GM18858 (cell line): ENCODE data around the gene C2orf76.
"Not testable (repeated sequence)": the region's sequence is repeated elsewhere in the genome, so short reads cannot be mapped to it uniquely, and the experiment has no call there.

ENCODE experiments used
- ATAC-seq: cut with Tn5 transposase; IDR thresholded peaks from one replicate; pipeline ENCODE4 v1.9.1; 2021; ENCODE audit not compliant: unreplicated experiment

C2orf76 gene

GRCh38 chr2:119366649-119367471 lies at the start of gene C2orf76, which contains the start of gene DBI:
Gene C2orf76 (minus strand): TSS chr2:119366834. CDS start chr2:119339959, 26,875 bp downstream.
Gene DBI (plus strand): TSS chr2:119366977. CDS start chr2:119367052, 75 bp downstream.
- ATAC-seq: peak; percentile 95

- ATAC-seq: no peak
Measured at GRCh38 chr2:119415630-119416029, 49.0 kb upstream of the C2orf76 start.

GRCh38 chr2:119414894-119415293 lies 48.3 kb upstream of the C2orf76 start:
- no peak for ATAC-seq

- no peak for ATAC-seq
Measured at GRCh38 chr2:119409506-119409905, 42.9 kb upstream of the C2orf76 start.

GRCh38 chr2:119408221-119408619 lies 41.6 kb upstream of the C2orf76 start:
- no peak for ATAC-seq

- no peak for ATAC-seq
Measured at GRCh38 chr2:119407430-119408220, 41.0 kb upstream of the C2orf76 start.

- no peak for ATAC-seq
Measured at GRCh38 chr2:119405151-119405550, 38.5 kb upstream of the C2orf76 start.

GRCh38 chr2:119403618-119404017 lies 37.0 kb upstream of the C2orf76 start:
- not testable (repeated sequence) for ATAC-seq

- no peak for ATAC-seq
Measured at GRCh38 chr2:119402645-119403560, 36.3 kb upstream of the C2orf76 start.

GRCh38 chr2:119402106-119402505 lies 35.5 kb upstream of the C2orf76 start:
- ATAC-seq: no peak

GRCh38 chr2:119397196-119397595 lies 30.6 kb upstream of the C2orf76 start:
- no peak for ATAC-seq

GRCh38 chr2:119393971-119394748 lies 27.5 kb upstream of the C2orf76 start:
- ATAC-seq: no peak

GRCh38 chr2:119389615-119390306 lies 23.1 kb upstream of the C2orf76 start:
- ATAC-seq: no peak

- peak; percentile 88 for ATAC-seq
Measured at GRCh38 chr2:119387381-119388129, 20.9 kb upstream of the C2orf76 start.

GRCh38 chr2:119385466-119385865 lies 18.8 kb upstream of the C2orf76 start:
- no peak for ATAC-seq

- ATAC-seq: no peak
Measured at GRCh38 chr2:119384971-119385370, 18.3 kb upstream of the C2orf76 start.

- no peak for ATAC-seq
Measured at GRCh38 chr2:119383410-119384140, 16.9 kb upstream of the C2orf76 start.

GRCh38 chr2:119378566-119378965 lies 11.9 kb upstream of the C2orf76 start:
- no peak for ATAC-seq
